Measurements from ENCODE around the gene RIMKLB.

Gene RIMKLB

DNA sequence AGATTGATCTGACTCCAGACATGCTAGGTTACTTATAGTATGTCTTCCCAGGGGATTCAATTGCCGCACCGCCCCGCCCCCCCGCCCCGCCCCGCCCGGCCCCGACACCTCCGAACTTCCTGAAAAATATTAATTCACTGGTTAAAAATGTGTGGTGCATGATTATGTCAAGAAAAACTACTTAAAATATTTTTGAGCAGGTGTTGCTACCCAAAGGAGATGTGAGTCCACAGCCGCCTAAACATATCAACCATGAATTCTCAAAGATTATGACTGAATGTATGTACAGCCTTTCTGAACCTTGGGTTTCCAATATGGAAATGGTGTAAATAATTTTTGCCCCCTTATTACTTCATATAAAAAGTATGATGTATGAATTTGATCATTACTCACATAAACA lies 2.7 kb upstream of the RIMKLB start:
- Histone ChIP-seq H3K9me3 (ENCODE audit: severe bottlenecking) (no peaks in the 10 kb centered on the region), H3K36me3 (peaks cover 9% of the 10 kb centered on the region; the same call in 1 of the 2 replicates), H3K4me3 (ENCODE audit: low read depth, low read length) (no peak overlapping the region), H3K27ac (no peak overlapping the region), H3K27me3 (ENCODE audit: insufficient read depth, low read depth, severe bottlenecking) (no peaks in the 10 kb centered on the region)
- TF ChIP-seq, protein P1, sequence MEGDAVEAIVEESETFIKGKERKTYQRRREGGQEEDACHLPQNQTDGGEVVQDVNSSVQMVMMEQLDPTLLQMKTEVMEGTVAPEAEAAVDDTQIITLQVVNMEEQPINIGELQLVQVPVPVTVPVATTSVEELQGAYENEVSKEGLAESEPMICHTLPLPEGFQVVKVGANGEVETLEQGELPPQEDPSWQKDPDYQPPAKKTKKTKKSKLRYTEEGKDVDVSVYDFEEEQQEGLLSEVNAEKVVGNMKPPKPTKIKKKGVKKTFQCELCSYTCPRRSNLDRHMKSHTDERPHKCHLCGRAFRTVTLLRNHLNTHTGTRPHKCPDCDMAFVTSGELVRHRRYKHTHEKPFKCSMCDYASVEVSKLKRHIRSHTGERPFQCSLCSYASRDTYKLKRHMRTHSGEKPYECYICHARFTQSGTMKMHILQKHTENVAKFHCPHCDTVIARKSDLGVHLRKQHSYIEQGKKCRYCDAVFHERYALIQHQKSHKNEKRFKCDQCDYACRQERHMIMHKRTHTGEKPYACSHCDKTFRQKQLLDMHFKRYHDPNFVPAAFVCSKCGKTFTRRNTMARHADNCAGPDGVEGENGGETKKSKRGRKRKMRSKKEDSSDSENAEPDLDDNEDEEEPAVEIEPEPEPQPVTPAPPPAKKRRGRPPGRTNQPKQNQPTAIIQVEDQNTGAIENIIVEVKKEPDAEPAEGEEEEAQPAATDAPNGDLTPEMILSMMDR (IDR thresholded peaks at IDR 0.05; ENCODE audit: low read depth, low read length), result no peak
- no peak for DNase-seq

DNA sequence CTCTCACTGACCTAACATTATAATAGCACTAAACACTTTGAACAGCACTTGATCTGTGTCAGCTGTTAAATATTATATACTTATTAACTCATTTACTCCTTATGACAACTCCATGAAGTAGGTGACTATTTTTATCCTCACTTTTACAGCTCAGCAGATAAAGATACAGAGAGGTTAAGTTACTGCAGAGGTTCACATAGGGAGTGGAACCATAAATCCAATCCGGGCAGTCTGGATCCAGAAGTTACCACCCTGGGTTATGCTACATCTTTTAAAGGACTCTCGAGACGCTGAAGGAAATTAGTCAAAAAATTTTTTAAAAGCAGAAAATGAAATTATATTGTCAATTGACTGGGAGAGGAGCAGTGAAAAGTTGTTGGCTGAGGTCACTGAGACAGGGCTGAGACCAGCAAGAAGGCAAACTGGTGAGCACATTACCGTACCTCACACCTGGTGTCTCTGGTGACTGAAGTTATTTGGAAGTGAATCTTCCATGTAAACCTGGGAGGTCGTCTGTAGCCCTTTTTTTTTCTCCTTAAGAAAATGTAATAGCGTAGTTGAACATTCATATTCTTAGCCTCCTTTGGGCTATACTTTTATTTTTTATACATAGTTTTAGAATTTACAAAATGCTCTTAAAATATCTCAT lies 1.2 kb upstream of the RIMKLB start:
- TF ChIP-seq, protein P1 (IDR thresholded peaks at IDR 0.05; ENCODE audit: low read depth, low read length), result no peak
- peak overlapping the region; percentile 95 for H3K27ac ChIP-seq
- peak overlapping the region; percentile 87 for H3K4me3 ChIP-seq (ENCODE audit: low read depth, low read length)
- no peaks in the 10 kb centered on the region for H3K9me3 ChIP-seq (ENCODE audit: severe bottlenecking)
- H3K27me3 ChIP-seq (ENCODE audit: insufficient read depth, low read depth, severe bottlenecking), result no peaks in the 10 kb centered on the region
- DNase-seq, result no peak
- peaks cover 17% of the 10 kb centered on the region for H3K36me3 ChIP-seq

DNA sequence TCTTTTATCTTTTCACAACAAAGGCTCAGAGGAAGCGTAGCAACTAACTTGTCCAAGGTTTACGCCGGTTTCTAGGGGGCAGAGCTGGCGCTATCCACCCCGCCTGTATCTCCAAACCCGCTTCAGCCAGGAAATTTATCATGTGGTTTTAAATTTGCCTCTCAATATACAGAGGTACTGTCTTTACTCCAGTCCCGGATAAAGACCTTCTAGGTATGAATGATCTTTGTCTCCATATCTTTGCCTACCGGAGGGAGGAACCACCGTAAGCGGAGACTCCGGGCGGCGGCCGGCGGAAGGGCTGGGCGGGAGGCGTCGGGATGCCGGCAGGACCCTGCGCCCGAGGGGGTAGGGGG lies 693 bp upstream of the RIMKLB start:
- H3K27me3 ChIP-seq (ENCODE audit: insufficient read depth, low read depth, severe bottlenecking), result no peaks in the 10 kb centered on the region
- H3K36me3 ChIP-seq, result peaks cover 17% of the 10 kb centered on the region
- no peak for DNase-seq
- H3K4me3 ChIP-seq (ENCODE audit: low read depth, low read length), result peak overlapping the region; percentile 87
- TF ChIP-seq, protein P1 (IDR thresholded peaks at IDR 0.05; ENCODE audit: low read depth, low read length), result no peak
- peak overlapping the region; percentile 95 for H3K27ac ChIP-seq
- H3K9me3 ChIP-seq (ENCODE audit: severe bottlenecking), result no peaks in the 10 kb centered on the region

DNA sequence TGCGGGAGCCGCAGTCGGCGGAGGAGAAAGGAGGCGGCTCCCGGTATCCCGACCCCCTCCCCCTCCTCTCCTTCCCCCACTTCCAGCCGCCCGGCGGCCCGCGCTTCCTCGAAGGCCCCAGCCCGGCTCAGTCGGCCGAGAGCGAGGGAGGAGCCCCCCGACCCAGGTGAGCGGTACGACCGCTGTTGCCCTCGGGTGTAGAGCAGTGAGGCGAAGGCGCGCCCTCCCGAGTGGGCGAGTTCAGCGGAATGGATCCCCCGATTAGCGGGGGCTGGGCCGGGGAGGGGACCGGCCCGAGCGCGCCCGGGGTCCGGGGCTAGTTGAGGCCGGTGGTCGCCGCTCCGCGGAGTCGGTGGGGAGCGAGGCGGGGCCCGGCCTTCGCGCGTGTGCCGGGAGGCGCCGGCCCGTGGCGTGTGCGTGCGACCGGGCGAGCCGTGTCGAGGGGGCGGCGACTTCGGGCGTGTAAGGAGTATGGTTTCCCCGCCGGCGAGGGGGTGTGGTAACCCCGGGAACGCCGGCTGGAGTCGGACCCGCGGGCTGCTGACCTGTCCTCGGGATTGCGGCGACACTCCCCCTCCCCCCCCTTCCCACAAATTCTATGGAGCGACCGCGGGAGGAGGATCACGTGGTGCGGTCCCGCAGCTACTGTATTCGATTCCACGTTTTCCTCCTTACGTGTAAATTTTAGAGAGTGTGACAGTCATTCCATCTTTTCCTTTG lies 501 bp downstream of the RIMKLB start:
- peak; percentile 68 for DNase-seq
- H3K4me3 ChIP-seq (ENCODE audit: low read depth, low read length), result peak overlapping the region; percentile 91
- peaks cover 17% of the 10 kb centered on the region for H3K36me3 ChIP-seq
- H3K27ac ChIP-seq, result peak overlapping the region; percentile 95
- TF ChIP-seq, protein P1 (IDR thresholded peaks at IDR 0.05; ENCODE audit: low read depth, low read length), result no peak
- no peaks in the 10 kb centered on the region for H3K9me3 ChIP-seq (ENCODE audit: severe bottlenecking)
- H3K27me3 ChIP-seq (ENCODE audit: insufficient read depth, low read depth, severe bottlenecking), result no peaks in the 10 kb centered on the region

DNA sequence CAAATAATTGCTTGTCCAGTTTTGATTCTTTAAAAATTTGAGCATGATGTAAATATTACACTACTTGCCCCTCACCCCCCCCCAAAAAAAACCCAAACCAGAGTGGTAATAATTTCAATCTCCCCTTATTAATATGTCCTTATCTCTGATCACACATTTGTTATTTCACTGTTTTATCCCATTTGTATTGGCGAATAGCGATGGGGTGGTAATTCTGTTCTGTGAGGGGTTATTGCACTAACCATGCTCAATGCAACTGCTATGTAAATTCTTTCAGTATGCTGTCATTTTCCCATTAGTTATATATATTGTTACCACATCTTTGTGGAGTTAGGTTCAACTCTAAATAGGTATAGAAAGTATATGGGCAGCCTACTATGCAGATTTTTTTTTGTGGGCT lies 1.1 kb downstream of the RIMKLB start:
- no peak overlapping the region; the same call in 1 of the 2 replicates for H3K27ac ChIP-seq
- H3K9me3 ChIP-seq (ENCODE audit: severe bottlenecking), result no peaks in the 10 kb centered on the region
- H3K36me3 ChIP-seq, result peaks cover 17% of the 10 kb centered on the region
- H3K4me3 ChIP-seq (ENCODE audit: low read depth, low read length), result peak overlapping the region; percentile 91
- no peaks in the 10 kb centered on the region for H3K27me3 ChIP-seq (ENCODE audit: insufficient read depth, low read depth, severe bottlenecking)
- TF ChIP-seq, protein P1 (IDR thresholded peaks at IDR 0.05; ENCODE audit: low read depth, low read length), result no peak
- no peak for DNase-seq

Measured in WERI-Rb-1 (cell line).